ENCODE results near the gene VEPH1. TPM values are rescaled to one million over a fixed set of nuclear protein-coding genes. Genes with fewer than 3 reads are reported as not detected.

Gene VEPH1
- polyA plus RNA-seq, 3 donors from 2014 or later, result 0.94 TPM; not detected in 2

- Mint-ChIP-seq H3K9me3 (no peaks in the 10 kb centered on the region), H3K27me3 (ENCODE audit: low read depth in 3 of 3) (peaks cover under 1 to 4% (median 2%) of the 10 kb centered on the region in 3 donors), H3K4me1 (no peaks in the 10 kb centered on the region), H3K4me3 (no peak overlapping the region), H3K27ac (no peak overlapping the region), H3K36me3 (no peaks in the 10 kb centered on the region)
- DNase-seq, result no peak
Measured at GRCh38 chr3:157285966-157286365, 217.2 kb downstream of the VEPH1 start.

- Mint-ChIP-seq H3K27me3 (ENCODE audit: low read depth in 3 of 3) (peaks cover 2 to 4% (median 4%) of the 10 kb centered on the region in 3 donors), H3K4me3 (no peak overlapping the region), H3K9me3 (no peaks in the 10 kb centered on the region), H3K36me3 (no peaks in the 10 kb centered on the region), H3K4me1 (no peaks in the 10 kb centered on the region), H3K27ac (no peak overlapping the region)
- no peak for DNase-seq
Measured at GRCh38 chr3:157285141-157285540, 218.1 kb downstream of the VEPH1 start.

GRCh38 chr3:157284688-157285087 lies 218.5 kb downstream of the VEPH1 start:
- Mint-ChIP-seq H3K27me3 (ENCODE audit: low read depth in 3 of 3) (peaks cover 2 to 4% (median 4%) of the 10 kb centered on the region in 3 donors), H3K36me3 (no peaks in the 10 kb centered on the region), H3K9me3 (no peaks in the 10 kb centered on the region), H3K4me3 (no peak overlapping the region), H3K4me1 (no peaks in the 10 kb centered on the region), H3K27ac (no peak overlapping the region)
- no peak for DNase-seq

GRCh38 chr3:157282261-157283191 lies 220.7 kb downstream of the VEPH1 start:
- DNase-seq, result no peak
- Mint-ChIP-seq H3K27me3 (ENCODE audit: low read depth in 3 of 3) (peaks cover 2 to 4% (median 4%) of the 10 kb centered on the region in 3 donors), H3K4me3 (no peak overlapping the region), H3K4me1 (no peaks in the 10 kb centered on the region), H3K36me3 (no peaks in the 10 kb centered on the region), H3K9me3 (no peaks in the 10 kb centered on the region), H3K27ac (peak overlapping the region in 1 of 6 donors; percentile 14)

- Mint-ChIP-seq H3K4me3 (no peak overlapping the region), H3K27me3 (ENCODE audit: low read depth in 3 of 3) (peaks cover 0 to 7% (median 1%) of the 10 kb centered on the region in 3 donors), H3K4me1 (no peaks in the 10 kb centered on the region), H3K9me3 (no peaks in the 10 kb centered on the region), H3K27ac (no peak overlapping the region), H3K36me3 (no peaks in the 10 kb centered on the region)
- DNase-seq, result no peak
Measured at GRCh38 chr3:157280786-157281185, 222.4 kb downstream of the VEPH1 start.

GRCh38 chr3:157280354-157280753 lies 222.9 kb downstream of the VEPH1 start:
- H3K4me3 Mint-ChIP-seq, result no peak overlapping the region
- peaks cover 0 to 7% (median 1%) of the 10 kb centered on the region in 3 donors for H3K27me3 Mint-ChIP-seq (ENCODE audit: low read depth in 3 of 3)
- H3K36me3 Mint-ChIP-seq, result no peaks in the 10 kb centered on the region
- no peak for DNase-seq
- H3K4me1 Mint-ChIP-seq, result no peaks in the 10 kb centered on the region
- H3K9me3 Mint-ChIP-seq, result no peaks in the 10 kb centered on the region
- no peak overlapping the region for H3K27ac Mint-ChIP-seq

GRCh38 chr3:157279237-157279636 lies 224.0 kb downstream of the VEPH1 start:
- peaks cover 0 to 8% (median 1%) of the 10 kb centered on the region in 3 donors for H3K27me3 Mint-ChIP-seq (ENCODE audit: low read depth in 3 of 3)
- no peak overlapping the region for H3K27ac Mint-ChIP-seq
- no peaks in the 10 kb centered on the region for H3K9me3 Mint-ChIP-seq
- no peak overlapping the region for H3K4me3 Mint-ChIP-seq
- H3K36me3 Mint-ChIP-seq, result no peaks in the 10 kb centered on the region
- no peaks in the 10 kb centered on the region for H3K4me1 Mint-ChIP-seq
- DNase-seq, result no peak

GRCh38 chr3:157276801-157277200 lies 226.4 kb downstream of the VEPH1 start:
- no peak for DNase-seq
- H3K4me3 Mint-ChIP-seq, result no peak overlapping the region
- peaks cover 0 to 8% (median 1%) of the 10 kb centered on the region in 3 donors for H3K27me3 Mint-ChIP-seq (ENCODE audit: low read depth in 3 of 3)
- H3K4me1 Mint-ChIP-seq, result no peaks in the 10 kb centered on the region
- no peaks in the 10 kb centered on the region for H3K9me3 Mint-ChIP-seq
- no peaks in the 10 kb centered on the region for H3K36me3 Mint-ChIP-seq
- H3K27ac Mint-ChIP-seq, result no peak overlapping the region

- Mint-ChIP-seq H3K9me3 (no peaks in the 10 kb centered on the region), H3K4me1 (no peaks in the 10 kb centered on the region), H3K27ac (no peak overlapping the region), H3K4me3 (no peak overlapping the region), H3K27me3 (ENCODE audit: low read depth in 3 of 3) (peaks cover 0 to 6% (median 0%) of the 10 kb centered on the region in 3 donors), H3K36me3 (no peaks in the 10 kb centered on the region)
- no peak for DNase-seq
Measured at GRCh38 chr3:157275832-157276231, 227.4 kb downstream of the VEPH1 start.

GRCh38 chr3:157274644-157275137 lies 228.5 kb downstream of the VEPH1 start:
- H3K36me3 Mint-ChIP-seq, result no peaks in the 10 kb centered on the region
- H3K9me3 Mint-ChIP-seq, result no peaks in the 10 kb centered on the region
- H3K27ac Mint-ChIP-seq, result no peak overlapping the region
- H3K27me3 Mint-ChIP-seq (ENCODE audit: low read depth in 3 of 3), result peaks cover 0 to 4% (median 0%) of the 10 kb centered on the region in 3 donors
- no peak for DNase-seq
- H3K4me1 Mint-ChIP-seq, result no peaks in the 10 kb centered on the region
- no peak overlapping the region for H3K4me3 Mint-ChIP-seq

- Mint-ChIP-seq H3K27ac (no peak overlapping the region), H3K9me3 (peaks cover 0 to 2% (median 0%) of the 10 kb centered on the region in 6 donors), H3K27me3 (ENCODE audit: low read depth in 3 of 3) (peaks cover 0 to 1% (median 0%) of the 10 kb centered on the region in 3 donors), H3K4me3 (no peak overlapping the region), H3K4me1 (no peaks in the 10 kb centered on the region), H3K36me3 (no peaks in the 10 kb centered on the region)
- DNase-seq, result no peak
Measured at GRCh38 chr3:157271283-157271882, 231.8 kb downstream of the VEPH1 start.

- no peaks in the 10 kb centered on the region for H3K4me1 Mint-ChIP-seq
- no peaks in the 10 kb centered on the region for H3K36me3 Mint-ChIP-seq
- H3K27ac Mint-ChIP-seq, result no peak overlapping the region
- no peak overlapping the region for H3K4me3 Mint-ChIP-seq
- DNase-seq, result no peak
- peaks cover 0 to 2% (median 0%) of the 10 kb centered on the region in 6 donors for H3K9me3 Mint-ChIP-seq
- H3K27me3 Mint-ChIP-seq (ENCODE audit: low read depth in 3 of 3), result no peaks in the 10 kb centered on the region
Measured at GRCh38 chr3:157268026-157268425, 235.2 kb downstream of the VEPH1 start.

GRCh38 chr3:157265931-157266330 lies 237.3 kb downstream of the VEPH1 start:
- Mint-ChIP-seq H3K27me3 (ENCODE audit: low read depth in 3 of 3) (peaks cover 0 to 2% (median 0%) of the 10 kb centered on the region in 3 donors), H3K36me3 (no peaks in the 10 kb centered on the region), H3K4me3 (no peak overlapping the region), H3K27ac (no peak overlapping the region), H3K9me3 (peaks cover 0 to 2% (median 0%) of the 10 kb centered on the region in 6 donors), H3K4me1 (no peaks in the 10 kb centered on the region)
- no peak for DNase-seq

- Mint-ChIP-seq H3K36me3 (no peaks in the 10 kb centered on the region), H3K4me3 (no peak overlapping the region), H3K9me3 (no peaks in the 10 kb centered on the region), H3K27me3 (ENCODE audit: low read depth in 3 of 3) (peaks cover 0 to 2% (median 0%) of the 10 kb centered on the region in 3 donors), H3K27ac (no peak overlapping the region), H3K4me1 (no peaks in the 10 kb centered on the region)
- DNase-seq, result no peak
Measured at GRCh38 chr3:157263027-157263426, 240.2 kb downstream of the VEPH1 start.
